BE2C (cell line): Measurements from ENCODE around the gene PLIN1.

Experiments used
- DNase-seq: peaks from one replicate; pipeline ENCODE4 v3.0.0-alpha.2; 2020
- H3K27me3 ChIP-seq: fragments of 250-450 bp; sonication (Bioruptor Pico); 2 replicates; pipeline ENCODE4 v1.5.1; 2020; ENCODE audit warnings: mild to moderate bottlenecking
- H3K36me3 ChIP-seq: fragments of 250-450 bp; sonication (Bioruptor Pico); 2 replicates; pipeline ENCODE4 v1.5.1; 2020; ENCODE audit warnings: mild to moderate bottlenecking
- H3K4me1 ChIP-seq: fragments of 250-450 bp; sonication (Bioruptor Pico); 2 replicates; pipeline ENCODE4 v1.5.1; 2020
- H3K4me3 ChIP-seq: 2 replicates; pipeline ENCODE4 v1.5.1; 2011; ENCODE audit warnings: low read depth, low read length
- H3K9me3 ChIP-seq: fragments of 250-450 bp; sonication (Bioruptor Pico); 2 replicates; pipeline ENCODE4 v1.5.1; 2020
- TF ChIP-seq, protein P1 (sequence below): IDR thresholded peaks from 2 replicates; pipeline ENCODE4 v1.5.1; 2012; ENCODE audit warnings: mild to moderate bottlenecking, low read depth, low read length

The PLIN1 gene

DNA sequence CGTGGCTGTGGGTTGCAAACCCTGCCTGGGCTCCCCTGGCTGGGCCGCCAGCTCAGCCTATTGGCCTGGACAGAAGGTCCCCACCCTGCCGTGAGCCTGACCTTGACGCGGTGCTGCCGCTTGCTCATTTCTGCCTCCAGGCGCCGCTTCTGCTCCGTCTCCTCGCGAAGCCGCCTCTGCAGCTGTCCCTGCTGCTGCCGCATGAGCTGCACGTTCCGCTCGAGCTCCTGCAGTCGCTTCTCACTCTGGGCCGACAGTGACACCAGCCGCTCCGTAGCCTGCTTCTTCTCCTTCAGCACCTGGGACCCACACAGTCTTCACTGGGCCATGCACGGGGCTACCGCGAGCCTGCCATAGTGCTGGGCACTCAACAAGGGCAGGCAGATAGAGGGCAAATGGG, 45.6 kb downstream of the PLIN1 start:
- Histone ChIP-seq H3K4me3 (no peak overlapping the region), H3K36me3 (peaks cover 51% of the 10 kb centered on the region), H3K27me3 (no peaks in the 10 kb centered on the region), H3K9me3 (no peaks in the 10 kb centered on the region; the same call in 1 of the 2 replicates), H3K4me1 (no peaks in the 10 kb centered on the region)
- TF ChIP-seq, protein P1, sequence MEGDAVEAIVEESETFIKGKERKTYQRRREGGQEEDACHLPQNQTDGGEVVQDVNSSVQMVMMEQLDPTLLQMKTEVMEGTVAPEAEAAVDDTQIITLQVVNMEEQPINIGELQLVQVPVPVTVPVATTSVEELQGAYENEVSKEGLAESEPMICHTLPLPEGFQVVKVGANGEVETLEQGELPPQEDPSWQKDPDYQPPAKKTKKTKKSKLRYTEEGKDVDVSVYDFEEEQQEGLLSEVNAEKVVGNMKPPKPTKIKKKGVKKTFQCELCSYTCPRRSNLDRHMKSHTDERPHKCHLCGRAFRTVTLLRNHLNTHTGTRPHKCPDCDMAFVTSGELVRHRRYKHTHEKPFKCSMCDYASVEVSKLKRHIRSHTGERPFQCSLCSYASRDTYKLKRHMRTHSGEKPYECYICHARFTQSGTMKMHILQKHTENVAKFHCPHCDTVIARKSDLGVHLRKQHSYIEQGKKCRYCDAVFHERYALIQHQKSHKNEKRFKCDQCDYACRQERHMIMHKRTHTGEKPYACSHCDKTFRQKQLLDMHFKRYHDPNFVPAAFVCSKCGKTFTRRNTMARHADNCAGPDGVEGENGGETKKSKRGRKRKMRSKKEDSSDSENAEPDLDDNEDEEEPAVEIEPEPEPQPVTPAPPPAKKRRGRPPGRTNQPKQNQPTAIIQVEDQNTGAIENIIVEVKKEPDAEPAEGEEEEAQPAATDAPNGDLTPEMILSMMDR: no peak
- no peak for DNase-seq

DNA sequence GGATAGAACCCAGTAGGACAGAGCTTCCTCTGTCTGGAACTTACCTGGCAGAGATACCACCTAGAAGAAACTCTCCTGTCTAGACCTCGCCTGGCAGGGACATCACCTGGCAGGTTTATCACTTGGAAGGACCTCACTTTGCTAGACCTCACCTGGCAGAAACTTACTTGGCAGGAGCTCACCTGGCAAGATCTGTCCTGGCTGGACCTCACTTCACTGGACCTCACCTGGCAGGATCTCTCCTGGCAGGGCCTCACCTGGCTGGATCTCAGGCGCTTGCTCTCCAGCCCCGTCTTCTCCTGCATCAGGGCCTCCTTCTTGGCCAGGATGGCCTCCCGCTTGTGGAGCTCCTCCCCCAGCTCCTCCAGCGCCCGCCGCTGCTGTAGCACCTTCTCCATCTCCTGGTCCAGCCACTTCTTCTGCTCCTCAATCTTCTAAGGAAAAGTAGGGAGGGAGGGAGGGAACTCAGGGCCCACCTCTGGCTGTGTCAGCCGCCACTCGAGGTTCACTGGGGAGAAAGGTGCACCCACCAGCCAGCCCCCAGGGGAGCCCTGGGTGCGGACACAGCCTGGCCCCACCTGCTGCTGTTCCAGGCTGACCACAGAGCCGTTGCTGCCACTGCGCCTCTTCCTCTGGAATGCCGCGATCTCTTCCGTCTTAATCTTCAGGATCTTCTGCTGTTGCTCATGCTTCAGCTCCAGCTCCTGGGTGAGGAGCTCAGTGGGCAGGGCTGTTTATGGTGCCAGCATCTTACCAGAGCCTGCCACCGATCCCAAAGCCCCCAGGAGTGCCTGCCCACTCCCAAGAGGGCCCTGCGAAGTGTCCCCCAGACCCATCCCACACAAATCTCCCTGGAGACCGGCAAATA, 46.4 kb downstream of the PLIN1 start:
- no peak for DNase-seq

DNA sequence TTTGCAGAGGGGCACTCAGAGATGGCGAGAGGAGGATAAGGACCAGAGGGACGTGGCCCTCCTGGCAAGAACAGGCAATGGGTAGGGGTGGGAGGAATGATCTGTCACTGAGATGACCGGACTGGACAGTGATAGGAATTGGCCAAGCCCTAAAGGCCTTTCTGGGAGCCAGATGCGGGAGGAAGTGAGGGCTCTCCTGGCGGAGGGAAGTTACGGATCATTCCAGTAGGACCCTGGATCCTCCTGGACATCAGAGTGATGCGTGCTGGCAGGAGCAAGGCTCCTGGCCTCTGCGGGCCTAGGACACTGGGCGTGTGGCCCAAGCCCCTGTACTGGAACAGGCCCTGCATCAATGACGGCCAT, 47.3 kb downstream of the PLIN1 start:
- peaks cover 68% of the 10 kb centered on the region for H3K36me3 ChIP-seq
- H3K4me3 ChIP-seq: no peak overlapping the region
- no peaks in the 10 kb centered on the region; the same call in 1 of the 2 replicates for H3K9me3 ChIP-seq
- no peaks in the 10 kb centered on the region for H3K27me3 ChIP-seq
- H3K4me1 ChIP-seq: no peaks in the 10 kb centered on the region
- DNase-seq: no peak
- TF ChIP-seq, protein P1: no peak

More for the DNA sequence above, 46.4 kb downstream of the PLIN1 start:
- H3K36me3 ChIP-seq: peaks cover 59% of the 10 kb centered on the region
- no peaks in the 10 kb centered on the region; the same call in 1 of the 2 replicates for H3K9me3 ChIP-seq
- TF ChIP-seq, protein P1: no peak
- H3K27me3 ChIP-seq: no peaks in the 10 kb centered on the region
- H3K4me1 ChIP-seq: no peaks in the 10 kb centered on the region
- H3K4me3 ChIP-seq: no peak overlapping the region

DNA sequence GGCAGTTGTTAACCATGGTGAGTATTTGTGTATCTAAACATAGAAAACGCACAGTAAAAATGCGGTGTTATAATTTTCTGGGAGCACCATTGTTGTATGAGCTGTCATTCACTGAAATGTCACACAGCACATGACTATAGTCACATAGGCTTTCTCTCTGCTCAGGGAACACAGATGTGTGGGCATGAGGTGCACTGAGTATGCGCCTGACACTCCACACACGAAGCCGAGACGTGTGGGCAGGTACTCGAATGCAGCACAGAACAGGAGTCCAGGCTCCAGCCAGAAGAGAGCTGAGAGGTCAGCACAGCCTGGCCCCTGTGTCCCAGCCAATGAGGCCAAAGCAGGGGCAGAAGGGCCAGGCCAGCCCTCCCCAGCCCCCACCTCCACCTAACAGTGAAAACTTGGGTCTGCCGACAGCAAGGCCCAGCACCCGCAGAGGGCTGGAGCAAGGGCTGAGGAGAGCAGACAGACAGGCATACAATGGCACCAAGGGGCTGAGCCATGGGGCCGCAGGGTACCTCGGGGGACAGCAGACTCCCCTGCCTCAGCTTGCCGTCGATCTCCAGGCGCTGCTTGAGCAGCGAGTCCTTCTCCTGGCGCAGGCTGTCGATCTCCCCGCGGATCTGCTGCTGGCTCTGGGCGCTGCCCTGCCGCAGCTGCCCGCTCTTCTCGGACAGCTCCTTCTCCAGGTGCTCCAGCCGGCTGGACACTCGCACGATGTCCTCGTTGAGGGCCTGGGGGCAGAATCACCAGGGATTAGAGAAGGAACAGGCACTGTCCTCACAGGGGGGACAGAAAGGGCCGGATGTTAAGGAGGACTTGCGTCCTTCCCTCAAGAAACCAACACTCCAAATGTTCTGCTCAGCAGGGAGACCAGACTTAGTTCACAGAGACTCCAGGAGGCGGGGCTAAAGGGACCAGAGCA, 47.9 kb downstream of the PLIN1 start:
- H3K36me3 ChIP-seq: peaks cover 75% of the 10 kb centered on the region
- DNase-seq: no peak
- TF ChIP-seq, protein P1: no peak

DNA sequence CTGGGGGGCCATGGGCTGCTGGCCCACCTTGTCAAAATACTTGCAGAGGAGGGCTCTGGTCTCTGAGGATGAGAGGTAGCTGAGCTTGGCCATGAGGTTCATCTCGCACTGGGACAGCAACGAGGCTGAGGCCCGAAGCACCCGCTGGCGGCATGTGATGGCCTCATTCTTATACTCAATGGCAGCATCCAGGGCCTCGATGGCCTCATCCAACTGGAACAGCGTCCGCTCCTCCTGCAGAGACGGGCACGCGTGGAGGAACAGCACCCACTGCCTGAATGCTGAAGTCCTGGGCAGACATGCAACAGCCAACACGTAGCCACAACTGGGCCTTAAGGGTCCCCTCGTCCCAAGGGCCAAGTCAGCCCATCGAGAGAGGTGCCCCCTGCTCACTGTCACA, 48.9 kb downstream of the PLIN1 start:
- Histone ChIP-seq H3K4me3 (no peak overlapping the region), H3K4me1 (no peaks in the 10 kb centered on the region), H3K27me3 (no peaks in the 10 kb centered on the region), H3K9me3 (no peaks in the 10 kb centered on the region; the same call in 1 of the 2 replicates), H3K36me3 (peaks cover 84% of the 10 kb centered on the region)
- TF ChIP-seq, protein P1: no peak
- no peak for DNase-seq

More for the DNA sequence above, 47.9 kb downstream of the PLIN1 start:
- no peaks in the 10 kb centered on the region for H3K4me1 ChIP-seq
- no peaks in the 10 kb centered on the region for H3K27me3 ChIP-seq
- no peak overlapping the region for H3K4me3 ChIP-seq
- H3K9me3 ChIP-seq: no peaks in the 10 kb centered on the region; the same call in 1 of the 2 replicates
